H1 (cell line): ENCODE measurements around the gene CD63. TPM values are rescaled to one million over a fixed set of nuclear protein-coding genes. Genes with fewer than 3 reads are reported as not detected.
A peak's percentile ranks its signal among the peaks of the same experiment; 100 is the strongest.

Experiments used
- BACH1 ChIP-seq: IDR thresholded peaks from 2 replicates; pipeline ENCODE4 v1.6.1; 2012; ENCODE audit warnings: low read length, improper control_type of control experiment
- EP300 ChIP-seq, 2 experiments: IDR thresholded peaks; 1 replicate in 1 of 2; 2 replicates in 1 of 2; pipeline ENCODE4 v1.6.1; 2011 to 2012; ENCODE audit warnings: low read depth in 2 of 2, low read length in 2 of 2, mild to moderate bottlenecking in 2 of 2, borderline replicate concordance in 1 of 2, inconsistent platforms in 1 of 2, moderate library complexity in 1 of 2
- HDAC2 ChIP-seq, 2 experiments: fragments of 300-600 bp in 1 of 2; sonication (generic) in 1 of 2; IDR thresholded peaks; 2 replicates each; pipeline ENCODE4 v1.6.1; 2011 to 2012; ENCODE audit warnings: low read depth in 2 of 2, low read length in 2 of 2, mild to moderate bottlenecking in 2 of 2, moderate library complexity in 2 of 2, borderline replicate concordance in 1 of 2, inconsistent platforms in 1 of 2
- KDM1A ChIP-seq: fragments of 200-600, 300-600 bp; sonication (generic); IDR thresholded peaks from 2 replicates; pipeline ENCODE4 v1.7.1; 2016; ENCODE audit warnings: mild to moderate bottlenecking, low read length, borderline replicate concordance
- KDM4A ChIP-seq: IDR thresholded peaks from one replicate; pipeline ENCODE4 v1.7.1; 2012; ENCODE audit warnings: low read depth, mild to moderate bottlenecking, moderate library complexity, low read length, inconsistent platforms; ENCODE audit not compliant: severe bottlenecking
- NANOG ChIP-seq: IDR thresholded peaks from 2 replicates; pipeline ENCODE4 v1.6.1; 2011; ENCODE audit warnings: low read length, low read depth, mild to moderate bottlenecking, inconsistent platforms; ENCODE audit not compliant: insufficient read depth, poor library complexity, severe bottlenecking
- POLR2AphosphoS5 ChIP-seq: IDR thresholded peaks from 2 replicates; pipeline ENCODE4 v1.6.1; 2011; ENCODE audit warnings: low read depth, low read length
- RAD21 ChIP-seq, 2 experiments: IDR thresholded peaks in 1 of 2; conservative IDR thresholded peaks in 1 of 2; 2 replicates each; pipeline ENCODE4 v1.6.1; 2011; ENCODE audit warnings: low read depth in 2 of 2, low read length in 2 of 2, improper control_type of control experiment in 1 of 2, inconsistent platforms in 1 of 2, mild to moderate bottlenecking in 1 of 2, moderate library complexity in 1 of 2
- RBBP5 ChIP-seq: IDR thresholded peaks from 2 replicates; pipeline ENCODE4 v1.7.1; 2012; ENCODE audit warnings: low read depth, mild to moderate bottlenecking, inconsistent platforms, low read length, moderate library complexity, borderline replicate concordance
- SAP30 ChIP-seq: fragments of 300-600 bp; sonication (generic); IDR thresholded peaks from 2 replicates; pipeline ENCODE4 v1.7.1; 2012; ENCODE audit warnings: low read length, moderate library complexity, mild to moderate bottlenecking, inconsistent platforms; ENCODE audit not compliant: insufficient read depth, insufficient replicate concordance
- SIN3A ChIP-seq, 2 experiments: IDR thresholded peaks in 1 of 2; conservative IDR thresholded peaks in 1 of 2; 2 replicates each; pipeline ENCODE4 v1.6.1; 2011 to 2012; ENCODE audit warnings: low read length in 2 of 2, improper control_type of control experiment in 1 of 2, low read depth in 1 of 2, mild to moderate bottlenecking in 1 of 2
- SIRT6 ChIP-seq: IDR thresholded peaks from one replicate; pipeline ENCODE4 v1.7.1; 2012; ENCODE audit warnings: low read length, inconsistent platforms
- SUZ12 ChIP-seq: fragments of 200-600 bp; sonication (generic); IDR thresholded peaks from 2 replicates; pipeline ENCODE4 v1.6.1; 2012; ENCODE audit warnings: mild to moderate bottlenecking, inconsistent platforms, low read length, moderate library complexity, mixed read lengths
- TAF1 ChIP-seq: IDR thresholded peaks from 2 replicates; pipeline ENCODE4 v1.6.1; 2011; ENCODE audit warnings: mild to moderate bottlenecking, low read depth, low read length
- TAF7 ChIP-seq: optimal IDR thresholded peaks from 2 replicates; pipeline ENCODE3; 2011; ENCODE audit warnings: low read depth, mild to moderate bottlenecking, inconsistent platforms, low read length, moderate library complexity, borderline replicate concordance
- TBP ChIP-seq: IDR thresholded peaks from 2 replicates; pipeline ENCODE4 v1.6.1; 2011; ENCODE audit warnings: low read depth, low read length, improper control_type of control experiment
- polyA plus RNA-seq, 7 experiments: library from polyadenylated mRNA; depleted of rRNA in 3 of 7; stranded (reverse) in 5 of 7; unstranded in 2 of 7; fragments of >200 nt in 5 of 7; fragments of 200-250 nt in 2 of 7; gene quantifications; 1 replicate in 5 of 7; 2 replicates in 1 of 7; 4 replicates in 1 of 7; pipeline versions ENCODE4 v1.2.1 to v1.2.3, GENCODE V29; 2011 to 2013; ENCODE audit warnings: missing spikeins in 2 of 7, mixed read lengths in 2 of 7
- total RNA-seq: library from RNA; stranded (reverse); fragmentation: NEBNext Ultra II Directional; extraction: Animal tissue kit (Norgen Biotek cat#: 25700); gene quantifications from 2 replicates; pipeline ENCODE4 v1.2.1, GENCODE V29; 2021
- TF ChIP-seq, protein P1 (sequence below), 3 experiments: IDR thresholded peaks; 1 replicate in 2 of 3; 2 replicates in 1 of 3; pipeline versions ENCODE4 v1.5.1 to v1.6.1; 2011; ENCODE audit warnings: low read length in 3 of 3, mild to moderate bottlenecking in 3 of 3, inconsistent platforms in 2 of 3, low read depth in 1 of 3, moderate library complexity in 1 of 3; ENCODE audit not compliant: insufficient read depth in 1 of 3; ENCODE audit errors: control extremely low read depth in 1 of 3
- TF ChIP-seq, protein P2 (sequence below): IDR thresholded peaks from 2 replicates; pipeline ENCODE4 v1.6.1; 2011; ENCODE audit warnings: low read length, improper control_type of control experiment

Gene CD63
- total and polyA plus RNA-seq, 2 of the 8 experiments (the other 6 are each of a cell fraction or from before 2014, with no cell fraction given), result 440 to 526 TPM

DNA sequence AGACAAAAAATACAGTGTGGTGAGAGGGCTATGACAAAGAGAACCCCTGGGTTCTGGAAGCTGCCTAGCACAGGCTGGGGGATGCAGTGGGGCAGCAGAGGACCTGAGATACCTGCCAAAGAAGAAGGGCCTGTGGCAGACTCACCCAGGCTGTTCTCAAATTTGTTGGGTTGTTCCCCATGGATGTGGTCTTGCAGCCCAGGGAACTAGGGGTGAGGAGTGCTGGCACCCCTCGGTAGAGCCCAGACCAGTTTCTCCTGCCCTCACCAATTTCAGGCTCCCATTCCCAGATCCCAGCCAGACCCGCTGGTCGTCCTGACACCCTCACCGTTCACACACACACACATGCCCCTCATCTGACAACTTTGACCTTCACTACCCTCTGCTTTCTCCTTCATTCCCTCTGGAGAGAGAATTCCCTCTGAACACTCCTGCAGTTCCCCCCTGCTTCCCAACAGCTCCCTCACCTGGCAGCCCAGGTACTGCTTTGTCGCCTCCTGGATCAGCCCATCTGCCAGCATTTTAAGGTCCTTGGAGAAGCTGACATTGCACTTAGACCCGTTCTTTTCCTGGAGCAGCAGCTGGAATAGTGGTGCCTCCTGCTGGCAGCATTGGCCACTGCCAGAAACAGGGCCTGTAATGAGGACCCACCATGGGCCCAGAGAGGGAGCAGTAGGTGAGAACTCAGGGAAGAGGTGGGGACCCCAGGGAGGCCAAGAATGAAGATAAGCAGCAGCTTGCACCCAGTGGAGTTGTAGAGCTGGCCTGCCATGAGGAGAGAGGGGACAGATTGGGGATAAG is 8.2 kb upstream of the CD63 start (continued):
- TF ChIP-seq TAF1, result no peak
- TF ChIP-seq TBP, result no peak
- no peak for TF ChIP-seq KDM1A
- TF ChIP-seq RAD21 (IDR thresholded peaks at IDR 0.05 in 1 of 2, conservative IDR thresholded peaks at IDR 0.05 in 1 of 2; ENCODE audit: low read depth in 2 of 2, low read length in 2 of 2), result peak; percentile 80 to 87
- peak; percentile 83 to 95; a peak in 3 of 4 replicates for TF ChIP-seq SIN3A (conservative IDR thresholded peaks at IDR 0.05 in 1 of 2, IDR thresholded peaks at IDR 0.05 in 1 of 2; ENCODE audit: low read depth in 1 of 2, low read length in 2 of 2)
- TF ChIP-seq, protein P1, sequence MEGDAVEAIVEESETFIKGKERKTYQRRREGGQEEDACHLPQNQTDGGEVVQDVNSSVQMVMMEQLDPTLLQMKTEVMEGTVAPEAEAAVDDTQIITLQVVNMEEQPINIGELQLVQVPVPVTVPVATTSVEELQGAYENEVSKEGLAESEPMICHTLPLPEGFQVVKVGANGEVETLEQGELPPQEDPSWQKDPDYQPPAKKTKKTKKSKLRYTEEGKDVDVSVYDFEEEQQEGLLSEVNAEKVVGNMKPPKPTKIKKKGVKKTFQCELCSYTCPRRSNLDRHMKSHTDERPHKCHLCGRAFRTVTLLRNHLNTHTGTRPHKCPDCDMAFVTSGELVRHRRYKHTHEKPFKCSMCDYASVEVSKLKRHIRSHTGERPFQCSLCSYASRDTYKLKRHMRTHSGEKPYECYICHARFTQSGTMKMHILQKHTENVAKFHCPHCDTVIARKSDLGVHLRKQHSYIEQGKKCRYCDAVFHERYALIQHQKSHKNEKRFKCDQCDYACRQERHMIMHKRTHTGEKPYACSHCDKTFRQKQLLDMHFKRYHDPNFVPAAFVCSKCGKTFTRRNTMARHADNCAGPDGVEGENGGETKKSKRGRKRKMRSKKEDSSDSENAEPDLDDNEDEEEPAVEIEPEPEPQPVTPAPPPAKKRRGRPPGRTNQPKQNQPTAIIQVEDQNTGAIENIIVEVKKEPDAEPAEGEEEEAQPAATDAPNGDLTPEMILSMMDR (IDR thresholded peaks at IDR 0.05; ENCODE audit: control extremely low read depth in 1 of 3, insufficient read depth in 1 of 3, low read depth in 1 of 3, low read length in 3 of 3), result peak; percentile 78 to 100 (median 99)
- TF ChIP-seq RBBP5, result no peak
- TF ChIP-seq POLR2AphosphoS5, result no peak
- TF ChIP-seq, protein P2, sequence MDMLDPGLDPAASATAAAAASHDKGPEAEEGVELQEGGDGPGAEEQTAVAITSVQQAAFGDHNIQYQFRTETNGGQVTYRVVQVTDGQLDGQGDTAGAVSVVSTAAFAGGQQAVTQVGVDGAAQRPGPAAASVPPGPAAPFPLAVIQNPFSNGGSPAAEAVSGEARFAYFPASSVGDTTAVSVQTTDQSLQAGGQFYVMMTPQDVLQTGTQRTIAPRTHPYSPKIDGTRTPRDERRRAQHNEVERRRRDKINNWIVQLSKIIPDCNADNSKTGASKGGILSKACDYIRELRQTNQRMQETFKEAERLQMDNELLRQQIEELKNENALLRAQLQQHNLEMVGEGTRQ, result no peak
- TF ChIP-seq HDAC2 (IDR thresholded peaks at IDR 0.05; ENCODE audit: borderline replicate concordance in 1 of 2, low read depth in 2 of 2, low read length in 2 of 2), result peak in 1 of 2 experiments; percentile 65; a peak in 1 of 4 replicates
- peak; percentile 97 for TF ChIP-seq BACH1
- TF ChIP-seq TAF7, result peak; percentile 47
- no peak for TF ChIP-seq SUZ12
- peak in 1 of 2 experiments; percentile 68; a peak in 1 of 3 replicates for TF ChIP-seq EP300 (IDR thresholded peaks at IDR 0.05; ENCODE audit: borderline replicate concordance in 1 of 2, low read depth in 2 of 2, low read length in 2 of 2)
- no peak for TF ChIP-seq KDM4A
- TF ChIP-seq SIRT6, result no peak
- no peak for TF ChIP-seq SAP30
- no peak for TF ChIP-seq NANOG
